HEK293 (cell line): Measurements from ENCODE around the gene ESR1.

Experiments
- CTCF ChIP-seq: fragments of 450-650 bp; formaldehyde crosslinking; IDR thresholded peaks from 2 replicates; pipeline ENCODE4 v1.5.1; 2016; ENCODE audit warnings: missing biosample characterization, missing genetic modification characterization
- ZNF658 ChIP-seq: fragments of 450-650 bp; formaldehyde crosslinking; IDR thresholded peaks from 2 replicates; pipeline ENCODE4; 2016; ENCODE audit warnings: missing biosample characterization, missing genetic modification characterization
- ZSCAN5A ChIP-seq: fragments of 450-650 bp; formaldehyde crosslinking; IDR thresholded peaks from 2 replicates; pipeline ENCODE4 v1.5.1; 2016; ENCODE audit warnings: missing biosample characterization, missing genetic modification characterization

- TF ChIP-seq CTCF (tag by site-specific recombination) (no peak), ZNF658 (no peak), ZSCAN5A (tag by site-specific recombination) (no peak)
Observed at GRCh38 chr6:152086223-152086873, 278.9 kb downstream of the ESR1 start.
